Measurements from ENCODE around the gene TRAF1.

Gene TRAF1

DNA sequence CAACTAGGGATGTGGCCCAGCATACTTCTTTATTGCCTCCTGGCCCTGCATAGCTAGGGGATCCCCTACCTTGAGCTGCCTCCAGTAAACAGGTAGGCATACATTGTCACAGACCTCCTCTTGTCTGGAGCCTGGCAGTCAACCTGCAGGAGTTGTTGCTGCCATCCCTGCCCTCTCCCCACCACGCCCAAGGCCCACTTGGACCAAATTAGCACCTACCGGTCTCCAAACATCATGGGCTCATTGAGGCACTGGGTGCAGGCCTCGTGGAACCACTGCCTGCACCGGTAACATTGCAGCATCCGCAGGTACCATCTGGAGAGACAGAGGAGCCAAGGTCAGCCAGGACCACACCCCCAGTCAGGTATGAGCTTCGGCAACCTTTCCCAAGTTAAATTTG, 59.9 kb downstream of the TRAF1 start:
- DNase-seq, result no peak

DNA sequence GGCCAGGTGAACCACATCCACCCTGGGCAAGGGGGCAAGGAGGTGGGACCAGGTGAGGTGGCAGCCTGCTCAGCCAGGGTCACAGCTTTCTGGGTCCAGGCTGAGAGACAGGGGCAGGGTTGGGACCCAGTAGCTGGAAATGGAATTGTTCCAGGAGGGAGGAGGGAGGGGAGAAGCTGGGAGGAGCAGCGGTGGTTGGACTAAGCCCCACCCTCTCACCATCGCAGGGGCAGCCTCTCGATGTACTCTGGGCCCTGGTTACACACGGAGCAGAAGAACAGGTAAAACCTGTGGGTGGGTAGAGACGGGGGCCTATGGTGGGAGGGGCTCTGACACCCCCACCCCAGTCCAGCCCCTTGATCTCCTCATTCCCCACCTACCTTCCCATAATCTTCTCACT, 60.8 kb downstream of the TRAF1 start:
- no peak for DNase-seq

DNA sequence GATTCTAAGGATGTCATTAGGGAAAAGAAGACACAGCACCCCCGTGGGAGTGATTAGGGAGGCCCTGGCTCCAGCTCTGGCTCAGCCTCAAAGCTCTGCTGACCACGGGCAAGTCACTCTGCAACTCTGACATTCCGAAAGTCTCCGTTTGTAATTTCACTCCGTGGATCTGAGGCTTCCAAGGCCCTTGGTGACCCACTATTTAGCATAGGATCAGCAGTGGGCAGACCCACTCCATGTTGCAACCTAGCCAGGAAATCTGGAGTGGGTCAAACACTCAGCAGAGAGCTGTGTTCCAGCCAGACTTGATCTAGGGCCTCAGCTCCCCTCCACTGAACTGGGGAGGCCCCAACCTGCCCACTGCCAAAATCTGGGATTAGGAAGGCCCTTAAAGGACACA, 61.4 kb downstream of the TRAF1 start:
- DNase-seq, result no peak

DNA sequence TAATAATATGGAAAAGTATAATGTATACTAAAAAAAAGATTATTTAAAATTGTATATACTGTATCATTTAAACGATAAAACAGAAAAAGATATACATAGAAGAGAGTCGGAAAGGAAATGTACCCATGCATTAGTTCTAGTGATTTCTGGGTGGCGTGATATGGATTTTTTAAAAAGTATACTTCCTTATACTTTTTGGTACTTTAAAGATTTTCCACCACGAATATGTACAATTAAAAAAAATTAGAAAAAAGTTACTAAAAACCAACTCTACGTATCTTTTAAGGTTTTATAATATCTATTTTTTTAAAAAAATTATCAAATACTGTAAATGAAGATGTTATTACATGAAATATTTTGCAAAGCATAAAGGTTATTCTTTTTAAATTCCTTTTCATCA, 61.9 kb downstream of the TRAF1 start:
- DNase-seq, result no peak

DNA sequence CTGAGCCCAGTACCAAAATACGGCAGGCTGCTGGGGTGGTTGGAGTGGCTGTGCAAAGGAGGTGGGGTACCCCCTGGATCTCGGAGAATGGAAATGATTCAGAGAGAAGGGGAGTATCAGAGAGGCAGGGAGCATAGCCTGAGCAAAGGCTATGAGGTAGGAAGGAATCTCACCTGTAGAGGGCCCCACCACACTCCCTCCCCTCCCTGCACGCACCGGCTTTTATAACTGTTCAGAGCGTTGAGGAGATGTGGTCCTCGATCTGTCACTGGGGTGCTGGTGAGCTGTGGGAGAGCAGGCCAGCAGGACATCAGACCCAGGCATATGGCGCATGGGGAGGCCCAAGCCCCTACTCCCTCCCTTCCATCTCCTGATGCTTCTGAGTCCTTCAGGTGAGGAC, 62.8 kb downstream of the TRAF1 start:
- no peak for DNase-seq

DNA sequence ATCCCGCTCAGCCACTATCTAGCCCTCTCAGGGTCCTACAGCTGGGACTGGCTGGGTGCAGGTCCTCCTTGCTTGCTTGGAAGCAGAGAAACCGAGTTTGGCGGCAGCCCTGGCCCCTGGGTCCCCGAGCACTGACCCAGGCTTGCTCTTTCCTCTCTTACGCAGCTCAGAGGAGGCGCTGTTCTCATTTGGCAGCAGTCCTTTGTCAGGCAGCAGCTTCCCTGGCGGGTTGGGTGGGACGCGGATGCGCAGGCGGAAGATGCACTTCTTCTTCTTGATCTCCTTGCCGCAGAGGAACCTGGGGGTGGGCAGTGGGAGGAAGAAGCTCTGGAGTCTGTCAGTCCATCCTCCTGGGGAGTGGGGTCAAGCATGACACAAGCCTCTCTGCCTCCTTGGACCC, 64.1 kb downstream of the TRAF1 start:
- DNase-seq, result no peak

DNA sequence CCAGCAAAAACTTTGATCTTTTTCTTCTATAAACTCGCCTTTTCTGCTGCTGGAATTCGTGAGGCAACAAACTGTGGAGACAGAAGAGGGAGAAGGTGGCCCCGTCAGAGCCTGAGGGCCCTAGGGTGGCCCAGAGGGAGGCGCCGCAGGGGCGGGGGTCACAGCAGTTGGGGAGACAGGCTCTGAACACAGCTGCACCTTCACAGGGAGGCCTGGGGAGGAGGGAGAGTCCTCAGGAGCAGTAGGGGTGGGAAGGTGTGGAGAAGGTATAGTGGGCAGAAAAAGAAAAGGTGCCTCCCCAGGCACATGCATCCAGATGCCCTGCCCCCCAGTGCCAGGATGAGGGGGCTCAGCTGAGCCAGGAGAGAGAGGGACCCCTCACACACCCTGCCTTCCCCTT, 64.7 kb downstream of the TRAF1 start:
- no peak for DNase-seq

DNA sequence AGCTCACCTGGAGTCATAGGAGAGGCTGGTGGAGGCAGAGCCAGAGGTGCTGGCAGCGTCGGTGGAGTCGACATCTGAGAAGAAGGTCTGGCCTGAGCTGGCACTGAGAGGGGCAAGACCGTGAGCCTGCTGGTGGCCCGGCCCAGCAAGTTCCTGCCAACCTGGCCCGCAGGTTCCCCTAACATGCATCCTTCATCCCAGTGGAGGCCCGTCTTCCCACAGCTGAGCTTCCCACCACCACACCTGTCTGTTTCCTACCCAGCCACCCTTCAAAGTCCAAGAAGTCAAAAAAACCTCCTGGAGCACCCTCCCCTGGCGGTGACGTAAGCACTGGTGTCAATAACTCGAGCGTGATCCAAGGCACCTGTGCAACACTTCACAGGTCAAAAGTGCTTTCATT, 66.5 kb downstream of the TRAF1 start:
- DNase-seq, result no peak

DNA sequence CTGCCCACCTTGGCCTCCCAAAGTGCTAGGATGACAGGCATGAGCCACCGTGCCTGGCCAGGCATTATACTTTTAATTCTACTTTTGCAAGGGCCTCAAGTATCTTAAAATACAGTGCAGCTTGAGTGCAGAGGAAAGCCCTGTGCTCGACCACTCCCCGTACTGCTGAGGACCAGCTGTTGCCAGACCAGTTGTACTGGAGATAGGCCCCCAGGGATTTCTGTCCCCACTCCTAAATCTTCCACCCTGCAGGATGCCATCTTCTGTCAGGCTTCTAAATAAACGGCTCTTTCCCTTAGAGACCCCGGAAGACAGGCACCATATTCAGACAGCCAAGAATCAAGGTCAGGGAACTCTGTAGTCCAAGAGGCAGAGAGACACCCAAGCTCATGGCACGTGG, 67.2 kb downstream of the TRAF1 start:
- no peak for DNase-seq

DNA sequence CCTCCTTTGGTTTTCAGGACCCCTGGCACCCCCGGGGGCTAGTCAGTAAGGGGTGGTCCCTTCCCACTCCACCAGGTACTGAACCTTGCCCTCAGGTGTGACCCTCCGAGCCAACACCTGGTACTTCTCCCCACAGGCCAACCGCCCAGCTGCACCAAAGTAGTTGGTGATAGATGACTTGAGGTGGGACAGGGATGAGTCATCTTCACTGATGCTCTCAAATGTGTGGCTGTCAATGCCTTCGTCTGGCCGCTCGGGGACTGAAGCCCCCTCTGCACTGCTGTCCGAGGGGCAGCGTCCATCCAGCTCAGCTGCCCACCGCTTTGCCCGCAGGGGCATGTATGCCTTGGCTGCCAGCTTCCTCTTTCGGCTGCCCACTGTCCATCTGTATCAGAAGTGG, 68.7 kb downstream of the TRAF1 start:
- no peak for DNase-seq

DNA sequence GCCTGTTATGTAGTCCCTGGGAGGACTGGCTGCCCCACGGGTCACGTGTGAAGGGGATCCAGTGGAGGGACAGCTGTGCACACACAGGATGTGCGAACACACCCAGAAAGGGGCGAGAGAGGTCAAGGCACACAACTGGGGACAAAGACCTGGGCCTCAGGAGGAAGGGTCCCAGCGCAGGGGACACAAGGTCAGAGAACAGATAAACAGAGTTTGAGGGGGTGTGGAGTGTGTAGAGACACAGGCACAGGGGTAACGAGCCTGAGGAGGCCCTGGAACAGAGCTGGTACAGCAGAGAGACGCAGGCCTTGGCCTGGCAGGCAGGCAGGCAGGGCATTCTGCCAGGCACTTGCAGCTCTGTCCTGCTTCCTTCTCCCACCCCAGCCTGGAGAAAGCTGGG, 69.1 kb downstream of the TRAF1 start:
- no peak for DNase-seq

DNA sequence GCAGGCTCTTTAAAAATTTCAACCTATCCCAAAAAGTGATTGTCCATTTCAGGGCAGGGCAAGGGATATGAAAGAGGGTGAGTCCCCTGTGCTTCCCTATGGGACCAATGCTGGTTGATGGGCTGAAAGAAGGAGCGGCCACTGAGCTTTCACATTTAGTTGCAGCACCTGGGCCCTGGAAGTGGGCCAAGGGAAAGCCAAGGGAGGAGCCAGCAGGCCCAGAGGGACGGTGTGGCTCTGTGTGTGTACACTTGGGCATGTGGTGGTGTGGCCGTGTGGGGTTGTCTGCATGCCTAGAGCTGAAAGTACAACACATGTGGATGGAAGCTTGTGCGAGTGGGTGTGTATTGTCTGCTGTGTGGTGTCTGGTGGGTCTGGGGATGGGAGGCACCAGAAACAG, 69.9 kb downstream of the TRAF1 start:
- no peak for DNase-seq

DNA sequence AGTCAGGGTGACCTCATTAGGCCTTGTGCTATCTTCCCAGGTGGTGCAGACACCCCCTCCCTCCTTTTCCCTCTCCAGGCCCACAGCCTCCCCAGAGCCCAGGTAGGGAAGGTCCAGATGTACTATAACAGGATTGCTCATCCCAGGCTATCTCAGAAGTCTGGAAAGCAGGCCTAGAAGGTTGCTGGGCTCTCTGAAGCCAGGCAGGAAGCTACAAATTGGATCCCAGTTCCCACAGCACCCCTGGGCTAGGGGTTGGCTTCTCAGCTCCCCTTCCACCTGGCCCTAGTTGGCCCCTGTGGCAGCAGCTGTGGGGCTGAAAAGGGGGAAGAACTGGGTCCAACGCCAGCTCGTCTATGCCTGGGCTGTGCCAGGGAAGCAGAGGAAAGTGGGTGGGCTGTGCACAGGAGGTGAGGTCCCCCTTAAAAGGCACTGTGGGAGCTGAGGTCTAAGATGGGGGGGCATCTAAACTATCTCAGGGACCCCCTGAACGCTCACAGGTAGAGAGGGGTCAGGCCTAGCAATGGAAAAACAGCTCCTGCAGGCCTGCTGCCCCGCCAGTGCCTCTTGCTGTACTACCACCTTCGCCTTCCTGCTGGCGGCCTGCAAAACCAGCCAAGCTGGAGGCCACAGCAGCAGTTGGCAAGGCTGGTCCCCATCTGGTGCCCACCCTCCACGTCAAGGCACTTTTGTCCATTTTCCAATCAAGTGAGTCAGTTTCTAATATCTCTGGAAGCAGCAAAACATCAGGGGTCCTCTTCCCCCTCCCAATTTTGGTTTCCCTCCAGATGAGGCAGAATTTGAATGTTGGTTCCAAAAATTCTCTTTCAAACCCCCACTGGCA, 70.5 kb downstream of the TRAF1 start:
- DNase-seq, result no peak

DNA sequence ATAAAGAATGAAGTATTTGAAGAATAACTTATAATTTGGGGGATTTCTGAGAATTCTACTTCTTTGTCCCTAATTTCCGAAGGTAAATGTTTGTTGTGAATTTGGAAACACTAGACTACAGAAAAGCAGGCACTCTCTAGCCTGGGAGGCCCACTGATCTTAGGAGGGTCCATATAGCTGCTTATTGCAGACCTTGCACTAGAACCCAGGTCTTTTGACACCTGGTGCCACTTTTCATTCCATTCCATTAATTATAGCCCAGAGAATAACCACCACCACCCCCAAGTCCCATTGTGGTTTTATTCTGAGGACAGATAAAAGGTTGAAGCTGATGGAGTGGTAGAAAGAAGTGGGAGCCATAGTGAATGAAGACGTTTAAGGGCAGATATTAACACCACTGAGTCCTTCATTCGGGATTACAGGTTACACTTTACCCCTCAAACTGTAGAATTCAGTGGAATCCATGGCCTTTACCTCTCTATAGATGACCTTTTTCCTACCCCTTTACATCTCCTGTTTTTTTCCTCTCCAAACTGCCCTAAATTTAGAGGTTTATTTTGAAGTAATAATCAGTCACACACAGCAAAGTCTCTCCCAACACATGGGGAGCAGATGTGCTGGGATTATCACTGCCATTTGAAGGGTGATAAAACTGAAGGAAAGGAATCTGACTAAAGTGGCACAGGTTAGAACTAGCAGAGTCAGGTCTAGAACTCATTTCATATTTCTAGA, 71.8 kb downstream of the TRAF1 start:
- no peak for DNase-seq

DNA sequence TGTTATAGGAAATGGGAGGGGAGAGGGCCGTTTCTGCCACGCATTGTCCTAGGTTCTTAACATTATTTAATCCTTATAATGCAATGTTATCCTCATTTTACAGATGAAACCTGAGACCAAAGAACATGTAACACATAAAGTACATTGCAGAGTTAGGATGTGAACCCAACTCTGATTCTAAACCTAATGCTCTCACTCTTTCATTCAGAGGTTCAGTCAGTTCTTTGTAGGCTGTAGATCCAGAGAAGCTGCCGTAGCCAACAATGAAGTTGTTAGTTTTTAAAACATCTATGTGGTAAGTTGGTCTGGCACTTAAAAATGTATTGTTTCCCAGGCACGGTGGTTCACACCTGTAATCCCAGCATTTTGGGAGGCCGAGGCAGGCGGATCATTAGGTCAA, 73.4 kb downstream of the TRAF1 start:
- DNase-seq, result no peak

All from activated CD4-positive, alpha-beta T cell treated with anti-CD3 and anti-CD28 coated beads for 1 hour (primary cell).